GM19463 (cell line): ENCODE data around the gene MOB3B.

ENCODE experiments used
- ATAC-seq: cut with Tn5 transposase; IDR thresholded peaks from one replicate; pipeline ENCODE4 v1.9.1; 2021; ENCODE audit warnings: mild to moderate bottlenecking, moderate library complexity; ENCODE audit not compliant: unreplicated experiment

MOB3B gene

DNA sequence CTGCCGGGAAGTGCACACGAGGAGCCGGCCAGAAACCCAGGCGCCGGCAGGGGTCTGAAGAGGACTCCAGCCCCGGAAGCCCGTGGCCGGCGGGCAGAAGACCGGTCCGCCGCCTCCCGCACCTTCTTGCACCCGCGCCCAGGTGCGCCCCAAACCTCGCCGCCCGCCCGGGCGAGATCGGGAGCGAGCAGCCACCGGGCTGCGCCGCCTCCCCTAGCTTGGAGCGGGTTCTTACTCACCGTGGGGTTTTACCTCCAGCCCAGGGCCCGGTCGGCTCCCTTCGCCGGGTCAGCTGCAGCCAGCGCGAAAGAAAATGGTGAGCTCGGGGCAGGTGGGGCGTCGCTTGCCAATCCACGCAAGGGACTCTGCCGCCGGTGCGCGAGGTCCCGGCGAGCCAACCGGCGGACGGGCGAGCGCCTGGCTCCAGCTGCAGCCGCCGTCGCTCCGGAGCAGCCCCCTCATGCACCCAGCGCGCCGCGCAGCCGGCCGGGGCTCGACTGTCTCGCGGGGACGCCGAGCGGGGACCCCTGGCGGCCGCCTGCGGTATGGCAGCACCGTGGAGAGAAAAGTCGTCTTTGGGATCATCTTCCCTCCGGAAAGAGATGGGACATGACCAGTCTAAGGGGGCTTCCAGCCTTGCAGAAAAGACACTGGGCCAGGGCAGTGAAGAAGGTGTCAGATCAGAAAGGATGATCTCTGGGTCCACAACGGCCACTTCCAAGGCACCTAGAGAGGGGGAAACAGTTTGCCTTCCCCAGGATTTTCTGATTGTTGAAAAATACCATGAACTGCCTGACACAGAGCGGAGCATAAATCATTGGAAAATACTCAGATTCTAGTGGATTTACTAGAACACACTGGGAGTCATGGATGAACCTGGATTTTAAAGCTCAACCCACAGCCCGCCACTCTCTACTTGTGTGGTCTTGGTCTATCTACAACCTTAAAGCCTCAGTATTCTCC is at the start of gene MOB3B:
TSS of gene MOB3B (minus strand) at position 499 of the 963 bp plus-strand sequence. CDS start 74,264 bp downstream, outside the sequence.
- peak; percentile 60 for ATAC-seq

DNA sequence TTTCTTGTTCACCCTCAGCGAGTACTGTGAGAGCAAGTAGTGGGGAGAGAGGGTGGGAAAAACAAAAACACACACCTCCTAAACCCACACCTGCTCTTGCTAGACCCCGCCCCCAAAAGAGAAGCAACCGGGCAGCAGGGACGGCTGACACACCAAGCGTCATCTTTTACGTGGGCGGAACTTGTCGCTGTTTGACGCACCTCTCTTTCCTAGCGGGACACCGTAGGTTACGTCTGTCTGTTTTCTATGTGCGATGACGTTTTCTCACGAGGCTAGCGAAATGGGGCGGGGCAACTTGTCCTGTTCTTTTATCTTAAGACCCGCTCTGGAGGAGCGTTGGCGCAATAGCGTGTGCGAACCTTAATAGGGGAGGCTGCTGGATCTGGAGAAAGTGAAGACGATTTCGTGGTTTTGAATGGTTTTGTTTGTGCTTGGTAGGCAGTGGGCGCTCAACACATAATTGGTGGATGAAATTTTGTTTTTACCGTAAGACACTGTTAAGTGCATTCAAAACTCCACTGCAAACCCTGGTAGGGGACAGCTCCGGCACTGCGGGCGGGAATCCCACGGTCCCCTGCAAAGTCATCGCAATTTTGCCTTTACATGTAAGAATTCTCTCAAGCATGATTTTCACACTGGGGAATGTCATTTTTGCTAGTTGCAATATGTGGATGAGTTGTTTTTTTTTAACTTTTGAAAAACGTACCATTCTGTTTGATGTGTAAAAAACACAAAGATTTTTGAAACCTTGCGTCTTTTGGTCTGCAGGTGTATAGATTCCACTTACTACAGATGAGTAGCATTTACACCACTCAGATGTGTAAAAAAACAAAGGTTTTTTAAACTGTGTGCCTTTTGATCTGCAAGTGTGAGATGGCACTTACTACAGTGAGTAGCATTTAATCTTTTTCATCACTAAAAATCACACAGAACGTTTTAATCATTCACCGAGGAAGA is 44.3 kb upstream of the MOB3B start:
- ATAC-seq = peak; percentile 79

DNA sequence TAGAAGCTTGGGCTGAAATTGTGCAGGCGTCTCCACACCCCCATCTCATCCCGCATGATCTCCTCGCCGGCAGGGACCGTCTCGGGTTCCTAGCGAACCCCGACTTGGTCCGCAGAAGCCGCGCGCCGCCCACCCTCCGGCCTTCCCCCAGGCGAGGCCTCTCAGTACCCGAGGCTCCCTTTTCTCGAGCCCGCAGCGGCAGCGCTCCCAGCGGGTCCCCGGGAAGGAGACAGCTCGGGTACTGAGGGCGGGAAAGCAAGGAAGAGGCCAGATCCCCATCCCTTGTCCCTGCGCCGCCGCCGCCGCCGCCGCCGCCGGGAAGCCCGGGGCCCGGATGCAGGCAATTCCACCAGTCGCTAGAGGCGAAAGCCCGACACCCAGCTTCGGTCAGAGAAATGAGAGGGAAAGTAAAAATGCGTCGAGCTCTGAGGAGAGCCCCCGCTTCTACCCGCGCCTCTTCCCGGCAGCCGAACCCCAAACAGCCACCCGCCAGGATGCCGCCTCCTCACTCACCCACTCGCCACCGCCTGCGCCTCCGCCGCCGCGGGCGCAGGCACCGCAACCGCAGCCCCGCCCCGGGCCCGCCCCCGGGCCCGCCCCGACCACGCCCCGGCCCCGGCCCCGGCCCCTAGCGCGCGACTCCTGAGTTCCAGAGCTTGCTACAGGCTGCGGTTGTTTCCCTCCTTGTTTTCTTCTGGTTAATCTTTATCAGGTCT is 43.5 kb upstream of the MOB3B start, which contains the start of gene C9orf72:
TSS of gene C9orf72 (minus strand) at position 564 of the 716 bp plus-strand sequence. CDS start 6,361 bp downstream, outside the sequence.
- ATAC-seq = peak; percentile 73

DNA sequence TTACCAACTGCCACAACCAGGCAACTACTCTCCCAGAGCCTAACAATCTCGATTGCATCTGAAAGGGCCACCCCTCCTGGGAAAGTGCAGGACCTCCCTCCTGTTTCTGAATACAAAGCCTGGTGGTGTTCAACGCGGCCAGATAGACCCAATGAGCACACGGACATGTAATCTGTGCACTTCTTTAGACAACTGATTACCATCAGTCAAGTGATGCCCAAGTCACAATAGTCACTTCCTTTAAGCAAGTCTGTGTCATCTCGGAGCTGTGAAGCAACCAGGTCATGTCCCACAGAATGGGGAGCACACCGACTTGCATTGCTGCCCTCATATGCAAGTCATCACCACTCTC is 42.9 kb upstream of the MOB3B start:
- peak; percentile 24 for ATAC-seq

DNA sequence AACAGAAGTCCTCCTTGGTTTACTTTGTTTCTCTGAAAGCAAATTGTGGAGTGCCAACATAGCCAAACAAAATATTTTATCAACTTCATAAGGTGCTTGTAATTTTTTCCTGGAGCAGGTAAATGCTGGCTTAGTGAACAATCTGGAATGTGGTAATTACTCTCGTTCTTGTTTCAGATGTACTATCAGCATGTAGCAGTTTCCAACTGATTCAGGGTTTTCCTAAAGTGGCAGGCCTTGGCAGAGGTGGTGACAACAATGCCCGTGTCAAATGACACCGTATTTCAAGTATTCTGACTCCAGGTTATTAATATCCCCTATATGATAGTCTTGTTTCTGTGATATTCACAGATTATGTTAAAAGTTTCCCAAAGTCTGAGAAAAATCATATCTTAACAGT is 42.4 kb upstream of the MOB3B start:
- ATAC-seq = no peak

DNA sequence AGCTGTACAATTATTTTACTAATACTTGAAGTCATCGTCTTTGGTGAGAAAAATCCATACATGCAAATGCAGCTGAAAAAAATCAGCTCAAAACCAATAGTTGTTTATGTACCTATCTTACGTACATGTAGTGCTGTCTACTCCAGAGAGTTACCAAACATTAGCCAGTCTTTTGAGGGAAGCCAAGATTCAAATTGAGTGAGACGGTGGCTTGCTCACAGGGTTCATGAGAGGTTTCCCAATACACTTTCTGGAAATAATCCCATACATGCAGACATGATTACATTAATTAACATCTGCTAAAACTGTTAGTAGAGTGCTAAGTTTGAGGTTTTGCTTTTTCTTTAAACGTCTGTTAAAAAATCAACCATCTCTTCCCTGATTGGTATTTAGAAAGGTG is 41.4 kb upstream of the MOB3B start:
- no peak for ATAC-seq

DNA sequence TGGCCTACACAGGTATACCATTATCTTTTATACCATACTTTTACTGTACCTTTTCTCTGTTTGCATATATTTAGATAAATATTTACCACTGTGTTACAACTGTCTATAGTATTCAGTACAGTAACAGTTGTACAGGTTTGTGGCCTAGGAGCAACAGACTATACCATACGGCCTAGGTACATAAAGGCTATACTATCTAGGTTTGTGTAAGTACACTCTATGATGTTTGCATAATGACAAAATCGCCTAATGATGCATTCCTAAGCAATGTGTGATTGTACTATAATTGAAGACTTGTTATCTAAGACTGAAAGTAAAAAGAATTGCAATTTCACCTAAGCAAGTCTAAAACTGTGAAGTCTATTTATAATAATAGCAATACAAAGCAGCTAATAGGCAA is 39.8 kb upstream of the MOB3B start:
- ATAC-seq = no peak

DNA sequence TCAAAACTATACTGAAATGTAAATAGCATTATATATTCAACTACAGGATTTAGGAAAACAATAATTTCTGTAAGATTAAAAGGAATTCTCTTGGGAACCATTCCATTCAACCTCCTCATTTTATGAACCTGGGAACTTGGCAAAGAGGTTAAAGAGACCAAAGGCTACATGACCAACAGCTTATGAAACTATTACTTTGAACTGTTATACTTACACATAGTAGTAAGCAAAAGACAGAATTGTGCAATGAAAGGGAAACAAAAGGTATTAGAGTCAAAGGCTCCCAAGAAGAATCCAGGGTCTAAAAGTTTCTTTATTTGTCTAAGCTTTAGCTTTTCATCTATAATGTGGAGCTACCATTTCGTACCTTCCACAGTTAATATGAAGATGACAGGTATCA is 36.5 kb upstream of the MOB3B start:
- ATAC-seq = no peak

DNA sequence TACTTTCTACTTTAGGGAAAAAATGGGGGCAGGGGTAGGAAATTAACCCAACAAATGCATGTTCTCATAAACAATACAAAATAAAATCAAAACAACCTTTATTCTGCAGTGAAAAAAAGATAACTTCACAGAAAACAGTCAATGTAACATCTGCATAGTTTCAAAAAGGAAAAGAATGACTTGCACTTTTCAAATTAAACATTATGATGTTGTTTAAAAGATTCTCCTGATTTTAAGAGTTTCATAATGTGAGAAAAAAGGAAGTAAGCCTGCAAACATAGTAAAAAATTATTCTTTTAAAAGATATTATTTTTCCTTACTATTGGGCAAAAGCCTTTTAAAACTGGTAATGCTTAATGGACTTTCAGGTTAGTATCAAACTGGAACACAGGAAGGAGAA is 36.1 kb upstream of the MOB3B start:
- ATAC-seq = no peak

DNA sequence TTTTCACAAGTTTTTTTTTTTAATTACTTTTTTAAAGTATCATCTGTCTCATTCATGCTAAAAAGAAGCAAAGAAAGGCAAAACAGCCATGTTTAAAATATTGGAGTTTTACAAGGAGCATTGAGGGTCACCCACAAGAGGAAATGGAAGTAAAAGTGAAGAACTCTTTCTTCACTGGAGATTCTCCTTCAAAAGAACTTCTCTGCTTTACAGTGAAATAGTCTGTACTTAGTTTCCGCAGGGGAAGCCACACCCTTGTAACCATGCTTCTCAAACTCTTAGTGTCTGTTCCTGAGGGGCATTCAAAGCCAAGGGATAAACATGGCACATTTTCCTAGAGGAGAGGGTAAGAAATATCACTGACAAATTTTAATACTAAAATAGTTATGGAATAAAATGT is 35.1 kb upstream of the MOB3B start:
- no peak for ATAC-seq

DNA sequence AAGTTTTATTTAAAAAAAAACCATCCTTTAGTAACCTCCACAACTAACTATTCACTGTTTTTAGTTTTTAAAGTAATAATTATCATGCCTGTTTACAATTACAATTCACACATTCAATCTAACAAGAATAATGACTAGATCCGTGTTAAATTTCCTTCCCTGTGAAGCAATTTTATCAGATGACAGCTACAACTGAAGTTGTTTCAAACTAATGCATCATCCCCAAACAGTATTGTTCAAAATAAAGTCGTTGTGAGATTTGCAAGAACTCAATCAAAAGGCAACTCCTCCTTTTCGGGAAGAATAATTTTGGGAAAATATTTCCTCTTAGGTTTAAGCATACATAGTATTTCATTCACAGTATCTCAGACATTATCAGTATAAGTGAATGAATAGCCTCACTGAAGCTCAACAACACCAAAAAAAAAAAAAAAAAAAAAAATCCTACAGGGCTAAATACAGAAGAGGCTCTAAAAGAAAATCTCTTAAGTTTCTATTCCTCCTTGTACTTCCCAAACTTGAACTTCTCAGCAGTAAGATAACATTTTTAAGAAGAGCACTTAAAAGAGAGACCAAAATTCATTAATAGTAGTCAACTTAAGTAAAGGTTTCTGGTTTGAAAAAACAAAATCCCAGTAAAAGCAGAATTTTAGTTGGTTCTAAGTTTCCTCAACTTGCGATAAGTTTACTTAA is 34.3 kb upstream of the MOB3B start:
- no peak for ATAC-seq

DNA sequence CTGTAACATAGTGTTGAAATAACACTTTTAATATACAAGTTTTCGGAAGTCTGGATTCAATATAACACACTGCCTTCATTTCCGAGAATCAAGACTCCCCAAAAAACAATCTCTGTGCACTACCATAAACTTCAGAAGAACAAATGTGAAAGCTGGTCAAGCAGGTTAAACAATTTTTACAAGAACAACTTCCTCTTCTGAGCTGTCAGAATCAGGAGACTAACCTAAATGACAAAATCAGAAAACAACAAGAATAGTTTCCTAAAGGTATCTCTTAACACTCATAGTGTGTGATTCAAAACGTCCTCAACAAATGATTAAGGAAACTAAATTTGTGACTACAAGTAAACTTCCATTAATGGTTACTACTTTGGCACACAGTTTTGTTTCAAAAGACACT is 32.1 kb upstream of the MOB3B start:
- ATAC-seq = peak; percentile 62

DNA sequence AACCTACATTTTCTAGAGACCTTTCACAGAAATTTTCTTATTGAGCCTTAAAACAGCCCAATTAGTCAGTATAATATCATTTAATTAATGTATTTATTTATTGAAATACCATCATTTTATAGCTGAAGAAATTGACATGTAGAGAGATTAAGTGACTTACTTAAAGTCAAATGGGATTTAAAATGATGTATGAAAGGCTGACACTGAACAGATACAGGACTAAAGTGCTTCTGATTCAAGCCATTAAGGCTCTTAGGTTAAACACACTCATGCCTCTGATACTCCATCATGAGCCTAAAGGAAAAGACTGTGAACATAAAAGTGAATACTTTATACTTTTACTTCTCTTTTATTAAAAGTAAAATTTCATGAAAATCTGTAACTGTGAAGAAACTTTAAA is 30.8 kb upstream of the MOB3B start:
- no peak for ATAC-seq

DNA sequence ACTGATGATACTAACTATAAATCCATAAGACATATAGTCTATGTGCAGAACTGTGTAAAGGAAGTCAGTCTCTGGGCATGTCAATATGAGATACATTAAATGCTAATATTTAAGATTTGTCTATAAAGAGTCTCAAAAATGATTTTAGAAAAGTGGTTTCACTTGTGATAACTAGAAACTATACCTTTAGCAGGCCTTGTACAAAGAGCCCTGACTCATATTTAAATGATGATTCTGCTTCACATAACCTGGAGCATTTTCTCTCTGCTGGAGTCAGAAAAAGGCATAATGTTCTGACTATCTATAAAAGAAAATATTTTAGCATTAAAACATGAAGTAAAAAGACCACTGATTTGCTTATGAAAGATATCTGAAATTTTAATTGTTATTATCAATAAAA is 28.7 kb upstream of the MOB3B start:
- ATAC-seq = no peak

DNA sequence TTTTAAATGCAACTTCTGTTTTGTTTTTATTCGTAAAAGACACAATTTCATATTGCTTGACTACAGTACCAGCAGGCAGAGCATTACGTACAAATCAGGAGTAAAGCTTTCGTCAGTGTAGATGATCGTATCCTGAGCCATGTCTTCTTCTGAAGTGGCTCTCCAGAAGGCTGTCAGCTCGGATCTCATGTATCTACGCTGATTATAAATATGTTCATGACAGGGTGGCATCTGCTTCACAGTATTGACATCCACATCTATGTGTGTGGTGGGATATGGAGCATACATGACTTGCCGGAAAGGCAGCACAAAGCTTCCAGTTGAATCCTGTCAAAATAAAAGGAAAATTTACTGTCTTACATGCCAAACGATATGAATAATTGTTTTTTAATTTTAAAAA is 26.9 kb upstream of the MOB3B start:
- ATAC-seq = no peak

DNA sequence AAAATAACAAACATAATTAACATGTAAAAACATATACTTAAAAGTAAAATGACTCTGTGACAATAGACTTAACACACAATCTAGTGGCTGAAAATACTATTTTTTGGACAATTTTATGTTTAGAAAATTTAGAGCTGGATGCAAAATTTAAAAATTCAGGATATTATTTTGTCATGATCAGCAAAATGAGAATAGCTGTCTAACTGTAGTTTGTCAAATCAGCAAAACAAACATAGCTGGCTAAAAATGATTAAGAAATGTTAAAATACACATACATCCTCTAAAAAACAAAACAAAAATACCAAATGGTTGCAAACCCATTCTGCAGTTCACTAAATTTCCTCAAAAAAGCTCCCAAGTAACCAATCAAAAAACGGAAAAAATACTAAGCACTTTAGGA is 25.1 kb upstream of the MOB3B start:
- ATAC-seq = no peak

DNA sequence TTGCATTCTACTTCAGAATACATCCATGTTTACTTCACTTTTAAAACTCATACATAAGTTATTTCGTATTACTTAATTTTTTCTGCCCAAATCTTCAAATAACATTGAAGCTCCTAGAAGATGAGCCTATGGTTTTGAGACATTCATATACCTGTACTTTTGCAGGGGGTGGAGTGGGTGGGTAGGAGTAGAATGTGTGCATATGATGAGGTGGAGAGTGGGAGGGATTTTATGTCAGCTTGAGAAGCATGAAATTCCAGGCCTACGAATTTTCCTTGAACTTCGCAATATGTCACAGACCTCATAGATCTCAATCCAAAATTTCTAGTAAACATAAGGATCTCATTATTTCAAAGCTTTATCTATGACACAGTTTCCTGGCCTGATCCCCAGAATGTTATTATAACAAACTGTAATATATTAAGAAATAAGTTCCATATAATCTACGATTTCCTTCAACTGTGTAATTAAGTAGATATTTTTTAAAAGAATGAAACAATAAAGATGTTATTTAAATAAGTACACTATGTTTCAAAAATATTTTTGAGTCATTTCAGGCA is 19.7 kb upstream of the MOB3B start:
- no peak for ATAC-seq

DNA sequence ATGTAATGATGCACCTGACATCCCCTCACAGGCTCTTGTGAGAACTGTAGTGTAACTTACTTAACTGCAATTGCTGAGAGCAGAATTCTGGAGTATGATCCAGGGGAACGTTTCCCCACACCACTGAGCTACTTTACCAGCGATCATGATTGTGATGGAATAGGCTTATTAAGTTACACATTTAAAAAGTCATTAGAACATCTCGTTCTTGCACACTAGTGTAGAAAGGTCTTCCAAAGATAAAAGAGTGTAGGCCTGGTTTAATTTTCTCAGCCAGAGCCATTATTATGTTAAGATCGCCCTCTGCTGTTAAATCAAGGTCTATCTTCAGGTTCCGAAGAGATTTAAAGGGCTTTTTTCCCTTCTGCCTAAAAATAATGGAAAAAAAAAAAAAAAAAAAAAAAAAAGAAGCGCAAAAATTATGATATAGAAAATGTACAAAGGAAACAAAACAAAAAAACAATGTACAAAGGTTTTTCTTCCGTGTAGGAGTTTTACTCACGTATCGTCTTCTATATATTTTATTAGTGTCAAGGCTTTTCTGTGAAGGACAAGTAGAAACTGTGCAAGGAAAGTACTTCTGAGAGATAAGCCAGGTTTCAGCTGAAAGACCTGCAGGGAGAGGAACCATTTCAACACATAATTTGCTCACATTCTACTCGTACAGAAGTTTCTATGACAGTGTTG is 18.6 kb upstream of the MOB3B start:
- peak; percentile 50 for ATAC-seq

DNA sequence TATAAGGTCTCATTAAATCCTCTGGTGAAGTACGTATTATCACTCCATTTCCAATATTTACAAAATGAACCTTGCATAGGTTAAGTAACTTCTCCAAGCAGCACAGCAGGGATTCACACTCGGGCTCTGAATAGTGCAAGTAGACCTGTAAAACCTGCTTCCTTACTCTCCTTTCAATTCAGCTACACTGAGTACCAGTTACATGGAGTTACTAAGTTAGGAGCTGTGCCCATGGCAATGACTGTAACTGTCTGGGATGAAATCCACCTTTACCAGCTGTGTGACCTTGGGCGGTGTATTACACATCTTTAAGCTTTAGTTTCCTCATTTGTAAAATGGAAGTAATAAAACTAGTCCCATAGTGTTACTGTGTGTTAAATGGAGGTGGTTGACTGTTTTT is 15.9 kb upstream of the MOB3B start:
- ATAC-seq = no peak
